KMS-11 (cell line): Measurements from ENCODE around the gene HBA2.

Experiments
- H2AFZ ChIP-seq: fragments of 200-600 bp; sonication (generic); 2 replicates; pipeline ENCODE4 v1.6.1; 2016; ENCODE audit warnings: antibody characterized with exemption, mixed run types, low read depth
- H3K27ac ChIP-seq: fragments of 200-600 bp; sonication (generic); 2 replicates; pipeline ENCODE4 v1.6.1; 2016; ENCODE audit warnings: mild to moderate bottlenecking, mixed run types
- H3K27me3 ChIP-seq: fragments of 200-600 bp; sonication (generic); 2 replicates; pipeline ENCODE4 v1.6.1; 2017; ENCODE audit warnings: mild to moderate bottlenecking, low read depth, mixed run types, moderate library complexity; ENCODE audit not compliant: insufficient read depth
- H3K36me3 ChIP-seq: fragments of 200-600 bp; sonication (generic); 2 replicates; pipeline ENCODE4 v1.6.1; 2017; ENCODE audit warnings: mild to moderate bottlenecking, mixed run types; ENCODE audit not compliant: insufficient read depth
- H3K4me1 ChIP-seq: fragments of 200-600 bp; sonication (generic); 2 replicates; pipeline ENCODE4 v1.6.1; 2016; ENCODE audit warnings: mild to moderate bottlenecking, low read depth, mixed run types; ENCODE audit not compliant: poor library complexity, severe bottlenecking
- H3K4me2 ChIP-seq: fragments of 200-600 bp; sonication (generic); 2 replicates; pipeline ENCODE4 v1.7.0; 2016; ENCODE audit warnings: mild to moderate bottlenecking, mixed run types
- H3K4me3 ChIP-seq: fragments of 200-600 bp; sonication (generic); IDR thresholded peaks from 2 replicates; pipeline ENCODE4 v1.6.1; 2017; ENCODE audit warnings: low read depth, low read length, mixed read lengths; ENCODE audit not compliant: insufficient read depth
- H3K79me2 ChIP-seq: fragments of 200-600 bp; sonication (generic); 2 replicates; pipeline ENCODE4 v1.6.1; 2016; ENCODE audit warnings: low read depth, mixed run types; ENCODE audit not compliant: insufficient read depth
- H3K9ac ChIP-seq: fragments of 200-600 bp; sonication (generic); 2 replicates; pipeline ENCODE4 v1.6.1; 2016; ENCODE audit warnings: mild to moderate bottlenecking, mixed run types
- H4K20me1 ChIP-seq: fragments of 200-600 bp; sonication (generic); 2 replicates; pipeline ENCODE4 v1.6.1; 2016; ENCODE audit warnings: mild to moderate bottlenecking, mixed run types; ENCODE audit not compliant: insufficient read depth
- TF ChIP-seq, protein P1 (sequence below): fragments of 200-600 bp; sonication (generic); conservative IDR thresholded peaks from 2 replicates; pipeline ENCODE4 v1.6.1; 2017; ENCODE audit warnings: low read depth, mild to moderate bottlenecking, antibody characterized with exemption, low read length, moderate library complexity, mixed read lengths

The HBA2 gene

DNA sequence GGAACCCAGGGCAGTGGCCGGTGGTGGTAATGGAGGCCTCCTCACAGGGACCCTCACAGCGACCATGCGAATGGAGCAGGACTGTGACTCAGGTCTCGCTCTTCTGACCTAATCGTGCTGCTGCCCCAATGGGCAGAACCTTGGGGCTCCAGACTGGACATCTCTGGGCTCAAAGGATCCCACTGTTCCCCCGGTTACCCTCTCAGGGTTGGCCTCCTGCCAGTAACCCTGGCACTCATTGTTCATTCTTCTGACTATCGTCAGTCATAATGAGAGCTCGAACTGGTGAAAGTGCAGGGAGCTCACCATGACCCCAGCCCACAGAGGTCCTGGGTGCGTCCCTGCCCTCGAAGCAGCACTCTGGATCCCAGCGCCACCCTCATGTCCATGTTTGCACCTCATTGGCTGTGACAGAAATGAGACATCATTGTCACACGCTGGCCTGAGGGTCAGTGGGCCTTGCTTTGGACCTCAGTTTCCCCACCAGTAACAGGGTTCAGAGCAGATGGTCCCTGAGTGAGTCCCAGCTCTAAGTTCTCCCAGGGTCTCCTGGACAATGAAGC lies 30.2 kb upstream of the HBA2 start:
- H3K79me2 ChIP-seq = peaks cover 6% of the 10 kb centered on the region
- no peak overlapping the region for H3K9ac ChIP-seq
- H3K27ac ChIP-seq = no peak overlapping the region
- H3K27me3 ChIP-seq = peaks cover 31% of the 10 kb centered on the region; the same call in 1 of the 2 replicates
- TF ChIP-seq, protein P1, sequence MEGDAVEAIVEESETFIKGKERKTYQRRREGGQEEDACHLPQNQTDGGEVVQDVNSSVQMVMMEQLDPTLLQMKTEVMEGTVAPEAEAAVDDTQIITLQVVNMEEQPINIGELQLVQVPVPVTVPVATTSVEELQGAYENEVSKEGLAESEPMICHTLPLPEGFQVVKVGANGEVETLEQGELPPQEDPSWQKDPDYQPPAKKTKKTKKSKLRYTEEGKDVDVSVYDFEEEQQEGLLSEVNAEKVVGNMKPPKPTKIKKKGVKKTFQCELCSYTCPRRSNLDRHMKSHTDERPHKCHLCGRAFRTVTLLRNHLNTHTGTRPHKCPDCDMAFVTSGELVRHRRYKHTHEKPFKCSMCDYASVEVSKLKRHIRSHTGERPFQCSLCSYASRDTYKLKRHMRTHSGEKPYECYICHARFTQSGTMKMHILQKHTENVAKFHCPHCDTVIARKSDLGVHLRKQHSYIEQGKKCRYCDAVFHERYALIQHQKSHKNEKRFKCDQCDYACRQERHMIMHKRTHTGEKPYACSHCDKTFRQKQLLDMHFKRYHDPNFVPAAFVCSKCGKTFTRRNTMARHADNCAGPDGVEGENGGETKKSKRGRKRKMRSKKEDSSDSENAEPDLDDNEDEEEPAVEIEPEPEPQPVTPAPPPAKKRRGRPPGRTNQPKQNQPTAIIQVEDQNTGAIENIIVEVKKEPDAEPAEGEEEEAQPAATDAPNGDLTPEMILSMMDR = no peak
- no peaks in the 10 kb centered on the region for H4K20me1 ChIP-seq
- no peak overlapping the region for H2AFZ ChIP-seq
- peaks cover 3% of the 10 kb centered on the region for H3K4me1 ChIP-seq
- no peaks in the 10 kb centered on the region for H3K36me3 ChIP-seq
- no peak overlapping the region for H3K4me3 ChIP-seq
- no peak overlapping the region for H3K4me2 ChIP-seq

DNA sequence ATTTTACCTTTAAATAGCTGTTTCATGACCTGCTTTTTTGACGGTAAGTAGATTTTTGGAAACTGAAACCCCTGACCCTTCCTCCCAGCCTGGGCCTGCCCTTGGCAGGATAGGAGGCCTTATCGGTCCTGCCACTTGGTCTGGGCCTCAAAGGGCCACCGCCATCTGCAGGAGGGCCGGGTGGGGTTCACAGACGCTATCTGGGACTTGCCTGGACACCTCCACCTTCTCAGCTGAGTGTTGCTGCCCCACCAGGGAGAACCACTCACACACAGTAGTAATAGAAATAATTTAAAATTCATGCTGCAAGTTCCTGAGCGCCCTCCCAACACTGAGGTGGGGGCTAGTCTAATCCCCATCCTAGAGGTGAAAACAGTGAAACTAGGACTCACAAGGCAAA lies 29.6 kb upstream of the HBA2 start:
- H3K79me2 ChIP-seq = no peaks in the 10 kb centered on the region
- H3K4me3 ChIP-seq = no peak overlapping the region
- no peaks in the 10 kb centered on the region for H4K20me1 ChIP-seq
- TF ChIP-seq, protein P1 = no peak
- H3K9ac ChIP-seq = no peak overlapping the region; the same call in 1 of the 2 replicates
- H3K36me3 ChIP-seq = no peaks in the 10 kb centered on the region
- H3K27me3 ChIP-seq = peaks cover 36% of the 10 kb centered on the region; the same call in 1 of the 2 replicates
- H2AFZ ChIP-seq = no peak overlapping the region
- no peak overlapping the region for H3K27ac ChIP-seq
- no peaks in the 10 kb centered on the region for H3K4me1 ChIP-seq
- H3K4me2 ChIP-seq = no peak overlapping the region

DNA sequence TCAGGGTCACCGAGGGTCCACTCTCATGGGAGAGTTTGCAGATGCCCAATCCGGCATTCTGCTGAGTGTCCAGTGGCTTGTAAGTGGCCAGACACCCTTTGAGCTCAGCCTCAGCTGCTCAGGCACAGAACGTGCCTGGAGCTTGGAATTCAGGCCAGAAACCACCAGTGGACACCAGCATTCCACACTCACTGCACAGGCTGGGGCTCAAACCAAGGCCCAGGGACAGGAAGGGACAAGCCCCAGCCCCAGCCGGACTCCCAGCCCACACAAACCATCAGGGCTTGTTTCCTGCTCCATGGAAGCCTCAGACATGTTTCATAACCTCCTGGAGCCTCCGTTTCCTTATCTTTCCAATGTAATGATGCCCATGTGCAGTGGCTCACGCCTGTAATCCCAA lies 29.2 kb upstream of the HBA2 start:
- peaks cover 40% of the 10 kb centered on the region; the same call in 1 of the 2 replicates for H3K27me3 ChIP-seq
- H4K20me1 ChIP-seq = no peaks in the 10 kb centered on the region
- H2AFZ ChIP-seq = no peak overlapping the region
- no peak overlapping the region for H3K4me2 ChIP-seq
- TF ChIP-seq, protein P1 = no peak
- no peak overlapping the region for H3K4me3 ChIP-seq
- no peak overlapping the region for H3K27ac ChIP-seq
- no peaks in the 10 kb centered on the region for H3K4me1 ChIP-seq
- H3K36me3 ChIP-seq = no peaks in the 10 kb centered on the region
- H3K79me2 ChIP-seq = no peaks in the 10 kb centered on the region
- no peak overlapping the region for H3K9ac ChIP-seq

DNA sequence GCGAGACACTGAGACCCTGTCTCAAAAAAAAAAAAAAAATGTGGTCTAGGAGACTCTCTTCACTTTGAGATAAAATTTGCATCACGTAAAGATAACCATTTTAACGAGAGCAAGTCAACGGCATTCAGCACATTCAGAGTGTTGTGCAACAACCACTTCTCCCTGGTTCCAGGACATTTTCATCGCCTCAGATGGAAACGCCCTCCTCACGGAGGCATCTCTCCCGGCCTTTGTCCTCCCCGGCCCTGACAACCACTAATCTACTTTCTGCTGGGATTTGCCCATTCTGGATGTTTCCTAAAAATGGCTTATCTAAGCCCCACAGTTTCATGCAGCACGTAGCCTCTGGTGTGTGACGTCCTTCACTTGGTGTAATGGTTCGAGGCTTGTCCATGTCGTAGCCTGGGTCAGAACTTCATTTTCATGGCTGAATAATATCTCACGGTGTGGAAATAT lies 27.9 kb upstream of the HBA2 start:
- H3K27me3 ChIP-seq = peaks cover 54% of the 10 kb centered on the region
- H3K36me3 ChIP-seq = no peaks in the 10 kb centered on the region
- no peaks in the 10 kb centered on the region for H3K79me2 ChIP-seq
- no peaks in the 10 kb centered on the region for H3K4me1 ChIP-seq
- H3K4me2 ChIP-seq = no peak overlapping the region
- H4K20me1 ChIP-seq = no peaks in the 10 kb centered on the region
- TF ChIP-seq, protein P1 = no peak
- H3K9ac ChIP-seq = no peak overlapping the region
- H3K27ac ChIP-seq = no peak overlapping the region
- no peak overlapping the region for H3K4me3 ChIP-seq
- no peak overlapping the region for H2AFZ ChIP-seq
